ENCODE measurements around the gene FOXA2. TPM values are rescaled to one million over a fixed set of nuclear protein-coding genes. Genes with fewer than 3 reads are reported as not detected.

Gene FOXA2
- total RNA-seq, 2 donors from 2014 or later, result 86.7 to 123 TPM

GRCh38 chr20:22584922-22585785 lies 782 bp upstream of the FOXA2 start:
- 3 to 5% methylated on average over 8 to 58 of the region's 58 CpGs for WGBS, 2 experiments (ENCODE audit: insufficient coverage in 1 of 2, insufficient read length in 1 of 2)
- H3K27me3 ChIP-seq (ENCODE audit: control insufficient read depth, insufficient read depth, low read length, poor library complexity, severe bottlenecking), result peaks cover 59% of the 10 kb centered on the region
- no peak overlapping the region for H3K27ac ChIP-seq (ENCODE audit: low read depth, low read length)
- Mint-ChIP-seq H3K27me3 (ENCODE audit: insufficient read depth) (peaks cover 66% of the 10 kb centered on the region), H3K27ac (peak overlapping the region; percentile 89), H3K9me3 (no peaks in the 10 kb centered on the region), H3K4me3 (peak overlapping the region; percentile 100), H3K4me1 (peaks cover 22% of the 10 kb centered on the region), H3K36me3 (ENCODE audit: low read depth) (peaks cover 25% of the 10 kb centered on the region)
- H3K4me1 ChIP-seq (ENCODE audit: control insufficient read depth, insufficient read depth, low read length), result peaks cover 4% of the 10 kb centered on the region
- peaks cover 19% of the 10 kb centered on the region for H3K36me3 ChIP-seq (ENCODE audit: control insufficient read depth, insufficient read depth, low read length)
- H3K9ac ChIP-seq (ENCODE audit: extremely low read depth, low read length, poor library complexity, severe bottlenecking), result peak overlapping the region; percentile 19
- peak; percentile 27 for TF ChIP-seq CTCF (conservative IDR thresholded peaks at IDR 0.05)
- peak; percentile 86 for DNase-seq
- H3K9me3 ChIP-seq (ENCODE audit: control insufficient read depth, low read length), result no peaks in the 10 kb centered on the region
- H3K4me3 ChIP-seq (ENCODE audit: low read length), result peak overlapping the region; percentile 80

GRCh38 chr20:22583773-22584521 lies 425 bp downstream of the FOXA2 start:
- Mint-ChIP-seq H3K27me3 (ENCODE audit: insufficient read depth) (peaks cover 68% of the 10 kb centered on the region), H3K36me3 (ENCODE audit: low read depth) (peaks cover 29% of the 10 kb centered on the region), H3K9me3 (no peaks in the 10 kb centered on the region), H3K4me1 (peaks cover 29% of the 10 kb centered on the region), H3K27ac (peak overlapping the region; percentile 93), H3K4me3 (peak overlapping the region; percentile 100)
- peaks cover 49% of the 10 kb centered on the region for H3K27me3 ChIP-seq (ENCODE audit: control insufficient read depth, insufficient read depth, low read length, poor library complexity, severe bottlenecking)
- no peaks in the 10 kb centered on the region for H3K9me3 ChIP-seq (ENCODE audit: control insufficient read depth, low read length)
- peak overlapping the region; percentile 87 for H3K4me3 ChIP-seq (ENCODE audit: low read length)
- H3K36me3 ChIP-seq (ENCODE audit: control insufficient read depth, insufficient read depth, low read length), result peaks cover 23% of the 10 kb centered on the region
- no peak overlapping the region for H3K27ac ChIP-seq (ENCODE audit: low read depth, low read length)
- peak overlapping the region; percentile 98 for H3K9ac ChIP-seq (ENCODE audit: extremely low read depth, low read length, poor library complexity, severe bottlenecking)
- no peak for DNase-seq
- 0 to 1% methylated on average over 7 to 34 of the region's 41 CpGs for WGBS, 2 experiments (ENCODE audit: insufficient coverage in 1 of 2, insufficient read length in 1 of 2)
- TF ChIP-seq CTCF (conservative IDR thresholded peaks at IDR 0.05), result no peak
- H3K4me1 ChIP-seq (ENCODE audit: control insufficient read depth, insufficient read depth, low read length), result peaks cover 4% of the 10 kb centered on the region

GRCh38 chr20:22582964-22583772 lies 1.2 kb downstream of the FOXA2 start:
- Mint-ChIP-seq H3K27ac (peak overlapping the region; percentile 93), H3K36me3 (ENCODE audit: low read depth) (peaks cover 29% of the 10 kb centered on the region), H3K4me1 (peaks cover 29% of the 10 kb centered on the region), H3K4me3 (peak overlapping the region; percentile 100), H3K9me3 (no peaks in the 10 kb centered on the region), H3K27me3 (ENCODE audit: insufficient read depth) (peaks cover 66% of the 10 kb centered on the region)
- peak overlapping the region; percentile 98 for H3K9ac ChIP-seq (ENCODE audit: extremely low read depth, low read length, poor library complexity, severe bottlenecking)
- H3K27ac ChIP-seq (ENCODE audit: low read depth, low read length), result no peak overlapping the region
- TF ChIP-seq CTCF (conservative IDR thresholded peaks at IDR 0.05), result peak; percentile 24
- H3K4me1 ChIP-seq (ENCODE audit: control insufficient read depth, insufficient read depth, low read length), result peaks cover 4% of the 10 kb centered on the region
- H3K9me3 ChIP-seq (ENCODE audit: control insufficient read depth, low read length), result no peaks in the 10 kb centered on the region
- peak overlapping the region; percentile 87 for H3K4me3 ChIP-seq (ENCODE audit: low read length)
- peak; percentile 79 for DNase-seq
- peaks cover 47% of the 10 kb centered on the region for H3K27me3 ChIP-seq (ENCODE audit: control insufficient read depth, insufficient read depth, low read length, poor library complexity, severe bottlenecking)
- peaks cover 23% of the 10 kb centered on the region for H3K36me3 ChIP-seq (ENCODE audit: control insufficient read depth, insufficient read depth, low read length)
- 1% methylated on average over 23 to 66 of the region's 66 CpGs for WGBS, 2 experiments (ENCODE audit: insufficient coverage in 1 of 2, insufficient read length in 1 of 2)
